CD4-positive, alpha-beta T cell treated with Interferon alpha-2 for 1 hour (primary cell): ENCODE data around the gene CENPB.
"Not testable (repeated sequence)": the region's sequence is repeated elsewhere in the genome, so short reads cannot be mapped to it uniquely, and the experiment has no call there.

Source experiments
- DNase-seq, 2 donors: peaks; one replicate each; pipeline ENCODE4 v3.0.0-alpha.2; 2020 to 2022

CENPB gene, protein sequence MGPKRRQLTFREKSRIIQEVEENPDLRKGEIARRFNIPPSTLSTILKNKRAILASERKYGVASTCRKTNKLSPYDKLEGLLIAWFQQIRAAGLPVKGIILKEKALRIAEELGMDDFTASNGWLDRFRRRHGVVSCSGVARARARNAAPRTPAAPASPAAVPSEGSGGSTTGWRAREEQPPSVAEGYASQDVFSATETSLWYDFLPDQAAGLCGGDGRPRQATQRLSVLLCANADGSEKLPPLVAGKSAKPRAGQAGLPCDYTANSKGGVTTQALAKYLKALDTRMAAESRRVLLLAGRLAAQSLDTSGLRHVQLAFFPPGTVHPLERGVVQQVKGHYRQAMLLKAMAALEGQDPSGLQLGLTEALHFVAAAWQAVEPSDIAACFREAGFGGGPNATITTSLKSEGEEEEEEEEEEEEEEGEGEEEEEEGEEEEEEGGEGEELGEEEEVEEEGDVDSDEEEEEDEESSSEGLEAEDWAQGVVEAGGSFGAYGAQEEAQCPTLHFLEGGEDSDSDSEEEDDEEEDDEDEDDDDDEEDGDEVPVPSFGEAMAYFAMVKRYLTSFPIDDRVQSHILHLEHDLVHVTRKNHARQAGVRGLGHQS

DNA sequence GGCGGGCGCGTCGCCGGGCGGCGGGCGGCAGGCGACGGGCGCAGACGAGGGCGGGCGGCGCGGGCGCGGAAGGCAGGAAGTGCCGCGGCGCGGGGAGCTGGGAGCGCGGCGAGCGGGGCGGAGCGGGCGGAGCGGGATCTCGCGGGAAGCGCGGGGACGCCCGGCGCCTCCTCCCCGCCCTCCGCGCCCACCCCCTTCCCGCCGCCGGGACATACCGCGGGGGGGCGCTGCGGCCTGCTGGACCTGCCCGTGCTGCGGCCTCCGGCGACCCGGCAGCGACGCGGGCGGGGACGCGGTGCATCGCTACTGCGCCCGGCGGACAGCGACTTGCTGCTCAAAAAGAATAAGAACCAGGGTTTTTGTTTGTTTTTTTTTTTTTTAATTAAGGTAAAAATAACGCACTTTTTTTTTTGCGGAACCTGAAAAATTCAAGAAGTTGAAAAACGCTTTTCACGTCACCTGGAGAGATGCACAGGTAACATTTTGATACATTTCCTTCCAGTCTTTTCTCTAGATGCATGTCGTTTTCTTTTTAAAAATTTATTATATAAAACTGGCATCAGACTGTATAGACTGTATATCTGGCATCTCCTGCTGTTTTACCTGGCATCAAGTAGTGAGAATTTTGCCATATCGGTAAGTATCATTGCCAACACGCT lies at the start of gene CENPB:
TSS of gene CENPB (minus strand) at position 76 of the 659 bp plus-strand sequence. CDS start 257 bp downstream, outside the sequence.
- DNase-seq, result peak; percentile 87 to 94

GRCh38 chr20:3836132-3836531 lies 49.6 kb upstream of the CENPB start:
- DNase-seq, result no peak

- DNase-seq, result not testable (repeated sequence)
Observed at GRCh38 chr20:3829891-3830290, 43.4 kb upstream of the CENPB start.

DNA sequence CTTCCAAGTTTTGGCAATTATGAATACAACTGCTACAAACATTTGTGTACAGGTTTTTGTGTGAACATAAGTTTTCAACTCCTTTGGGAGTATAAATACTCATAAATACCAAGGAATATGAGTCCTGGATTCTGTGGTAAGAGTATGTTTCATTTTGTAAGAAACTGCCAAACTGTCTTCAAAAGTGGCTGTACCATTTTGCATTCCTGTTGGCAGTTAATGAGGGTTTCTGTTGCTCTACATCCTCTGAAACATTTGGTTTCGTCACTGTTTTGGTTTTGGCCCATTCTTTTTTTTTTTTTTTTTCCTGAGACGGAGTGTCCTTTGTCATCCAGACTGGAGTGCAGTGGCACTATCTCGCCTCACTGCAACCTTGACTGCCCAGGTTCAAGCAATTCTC lies 42.3 kb upstream of the CENPB start:
- DNase-seq, result no peak

DNA sequence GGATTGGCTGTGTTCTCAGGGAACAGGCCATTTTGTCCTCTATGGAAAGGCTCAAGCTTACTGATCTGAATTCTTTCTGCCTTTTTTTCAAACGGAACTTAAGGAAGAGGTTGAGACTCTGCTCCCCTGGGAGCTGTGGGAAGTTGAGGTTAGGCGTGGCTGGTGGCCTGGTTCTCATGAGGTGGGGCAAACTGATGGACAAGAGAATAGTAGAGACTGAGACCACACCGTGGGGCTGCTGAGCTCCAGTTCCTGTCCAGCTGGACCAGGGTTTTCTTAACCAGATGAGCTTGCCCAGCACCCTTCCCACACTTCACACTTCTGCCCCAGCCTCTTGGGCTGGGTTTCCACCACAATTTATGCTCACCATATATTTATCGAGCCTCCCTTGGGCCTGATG lies 39.9 kb upstream of the CENPB start:
- no peak for DNase-seq

- DNase-seq, result no peak
Observed at GRCh38 chr20:3825526-3825925, 39.0 kb upstream of the CENPB start.

- DNase-seq, result no peak
Observed at GRCh38 chr20:3823881-3824280, 37.3 kb upstream of the CENPB start.

DNA sequence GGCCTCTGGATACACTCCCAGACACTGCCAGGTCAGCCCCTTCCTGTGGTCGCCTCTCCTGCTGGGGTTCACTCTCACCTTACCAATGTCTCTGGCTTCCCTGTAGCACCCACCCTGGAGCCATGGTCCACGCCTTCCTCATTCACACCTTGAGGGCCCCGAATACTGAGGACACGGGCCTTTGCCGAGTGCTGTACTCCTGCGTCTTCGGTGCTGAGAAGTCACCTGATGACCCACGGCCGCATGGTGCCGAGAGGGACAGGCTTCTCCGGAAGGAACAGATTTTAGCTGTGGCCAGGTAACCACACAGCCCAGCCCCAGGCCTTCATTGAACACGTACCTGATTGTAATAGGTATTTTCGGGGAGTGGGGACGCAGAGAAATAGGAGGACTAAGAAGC lies 35.5 kb upstream of the CENPB start:
- no peak for DNase-seq

DNA sequence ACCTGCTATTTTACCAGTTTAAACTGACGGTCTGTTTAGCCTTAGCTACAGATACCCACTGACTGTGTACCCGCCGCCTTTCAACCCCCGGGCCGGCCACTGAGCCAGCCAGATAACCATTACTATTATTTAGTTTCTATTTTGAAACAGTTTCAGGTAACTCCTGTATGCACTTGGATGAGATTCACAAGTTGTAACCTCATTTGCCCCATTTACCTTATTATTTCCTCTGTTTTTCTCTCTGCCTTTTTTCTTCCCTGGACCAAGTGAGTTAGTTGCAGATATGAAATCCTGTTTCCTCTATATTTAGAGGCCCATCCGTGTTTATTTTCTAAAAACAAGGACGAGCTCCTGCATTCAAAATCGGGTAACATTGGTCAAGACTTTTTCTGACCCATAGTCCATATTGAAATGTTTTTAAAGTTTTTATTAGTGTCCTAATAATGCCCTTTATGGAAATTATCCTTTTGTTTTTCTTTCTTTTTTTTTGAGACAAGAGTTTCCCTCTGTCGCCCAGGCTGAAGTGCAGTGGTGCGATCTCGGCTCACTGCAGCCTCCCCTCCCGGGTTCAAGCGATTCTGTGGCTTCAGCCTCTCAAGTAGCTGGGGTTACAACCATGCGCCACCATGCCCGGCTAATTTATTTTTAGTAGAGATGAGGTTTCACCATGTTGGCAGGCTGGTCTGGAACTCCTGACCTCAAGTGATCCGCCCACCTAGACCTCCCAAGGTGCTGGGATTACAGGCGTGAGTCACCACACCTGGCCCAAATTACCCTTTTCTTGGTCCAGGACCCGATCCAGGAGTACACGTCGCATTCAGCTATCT lies 34.6 kb upstream of the CENPB start:
- DNase-seq, result no peak

DNA sequence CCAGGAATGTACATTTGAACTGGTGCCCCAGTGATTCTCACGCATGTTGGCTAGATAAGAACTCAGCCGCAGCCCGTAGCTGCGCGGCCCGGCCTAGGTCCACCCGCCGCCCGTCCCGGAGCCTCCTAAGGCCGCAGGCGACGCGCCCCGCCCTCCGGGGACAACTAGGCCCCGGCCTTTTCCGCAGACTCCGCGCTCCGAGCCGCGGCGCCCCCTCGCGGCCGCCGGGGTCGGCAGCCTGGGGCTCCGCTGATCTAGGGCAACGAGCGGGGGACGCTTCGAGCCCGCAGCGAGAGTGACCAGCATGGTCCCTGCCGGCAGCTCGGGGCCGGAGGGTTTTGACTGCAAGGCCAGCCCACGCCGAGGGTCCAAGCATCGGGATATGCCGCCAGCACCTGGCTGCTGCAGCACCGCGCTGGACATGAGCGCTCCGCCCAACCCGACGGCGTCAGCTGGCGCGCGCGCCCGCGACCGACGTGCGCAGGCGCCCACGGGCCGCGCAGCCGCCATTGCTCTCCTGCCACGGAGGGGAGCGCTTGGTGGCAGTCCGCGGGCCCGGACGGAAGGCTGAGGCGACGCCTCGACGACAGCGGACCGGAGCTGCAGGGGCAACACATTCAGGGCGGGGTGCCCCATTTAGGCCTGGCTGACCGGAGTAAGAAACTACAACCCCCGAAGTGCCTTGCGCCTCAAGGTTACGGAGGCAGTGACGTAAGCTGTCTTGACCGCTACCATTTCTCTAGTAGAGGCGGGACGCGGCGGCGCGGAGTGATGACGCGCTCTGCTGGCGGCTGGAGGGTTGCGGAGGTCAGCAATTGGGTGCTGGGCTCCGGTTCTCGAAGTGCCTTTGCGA lies 33.7 kb upstream of the CENPB start, which contains the start of gene AP5S1:
TSS of gene AP5S1 (plus strand) at position 500 of the 853 bp plus-strand sequence. CDS start 1,571 bp downstream, outside the sequence.
- peak; percentile 91 to 93 for DNase-seq

DNA sequence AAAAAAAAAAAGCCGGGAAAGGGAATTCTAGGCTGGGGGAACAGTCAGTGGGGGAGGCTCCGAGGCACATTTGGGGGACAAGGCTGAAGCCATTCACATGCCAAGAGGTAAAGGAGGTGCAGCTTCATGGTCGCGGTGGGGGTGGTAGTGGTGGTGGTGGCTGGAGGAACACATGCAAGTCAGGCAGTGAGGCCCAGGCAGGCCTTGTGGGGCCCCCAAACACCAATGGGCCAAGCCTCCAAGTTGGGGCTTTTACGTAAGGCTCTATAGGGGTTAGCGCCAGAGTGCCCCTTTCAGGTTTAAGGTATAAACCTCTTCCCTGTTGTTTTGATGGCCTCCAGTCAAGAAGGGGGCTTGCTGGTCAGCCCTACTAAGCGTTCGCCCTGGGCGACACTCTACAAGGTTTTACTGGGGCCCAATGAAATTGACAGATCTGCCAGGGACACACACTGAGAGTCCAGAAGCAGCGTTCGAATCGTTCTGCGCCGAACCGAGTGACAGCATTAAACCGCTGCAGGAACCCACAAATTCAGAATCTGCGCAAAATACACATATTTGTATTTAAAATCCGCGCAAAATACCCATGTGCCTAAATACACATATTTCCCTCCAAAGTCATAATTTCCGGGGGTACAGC lies 33.0 kb upstream of the CENPB start:
- DNase-seq, result no peak

DNA sequence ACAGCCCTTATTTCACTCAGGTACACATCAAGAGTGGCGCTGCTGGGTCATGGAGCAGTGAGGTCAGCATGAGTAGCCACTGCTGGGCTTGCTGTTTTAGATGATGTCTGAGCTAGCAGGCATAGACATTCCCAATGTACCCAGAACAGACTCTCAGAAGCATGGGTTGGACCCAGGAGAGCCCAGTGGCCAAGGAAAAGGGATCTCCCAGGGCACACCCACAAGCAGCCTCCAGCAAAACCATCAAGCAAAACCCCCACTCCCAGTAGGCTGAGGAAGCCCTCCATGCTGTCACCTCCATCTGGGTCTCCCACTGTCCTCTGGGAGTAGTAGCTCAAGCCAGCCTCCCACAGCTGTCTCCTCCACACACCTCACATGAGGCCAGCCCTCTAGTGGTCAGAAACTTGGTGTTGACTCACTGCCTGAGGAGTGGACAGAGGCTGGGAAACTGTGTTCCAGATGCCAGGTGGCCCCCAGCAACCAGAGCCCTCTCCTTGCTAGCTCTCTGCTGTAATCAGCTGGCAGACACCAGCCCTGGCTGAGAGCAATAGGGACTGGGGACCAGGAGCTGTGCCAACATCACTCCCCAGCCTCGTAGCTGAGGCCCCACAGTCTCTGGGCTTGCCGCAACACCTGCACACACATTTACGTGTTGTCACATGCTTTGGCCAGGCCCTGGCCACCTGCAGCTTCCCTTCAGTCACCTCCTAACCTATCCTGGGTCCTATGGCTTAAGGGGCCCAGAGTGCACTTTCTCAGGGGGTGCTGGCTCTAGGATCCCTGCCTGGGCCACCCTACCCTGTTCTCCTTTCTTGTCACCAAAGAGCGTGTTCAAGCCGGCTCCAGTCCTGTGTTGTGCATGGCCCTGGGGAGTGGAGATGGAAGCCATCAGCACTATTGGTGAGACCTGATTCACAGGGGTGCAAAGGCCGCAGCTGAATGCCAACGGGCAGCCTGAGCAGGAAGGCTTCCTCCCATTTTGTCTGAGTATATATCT lies 31.9 kb upstream of the CENPB start:
- peak; percentile 32 to 44 for DNase-seq

GRCh38 chr20:3815703-3816315 lies 29.3 kb upstream of the CENPB start:
- DNase-seq, result peak in 1 of 2 donors; percentile 55

DNA sequence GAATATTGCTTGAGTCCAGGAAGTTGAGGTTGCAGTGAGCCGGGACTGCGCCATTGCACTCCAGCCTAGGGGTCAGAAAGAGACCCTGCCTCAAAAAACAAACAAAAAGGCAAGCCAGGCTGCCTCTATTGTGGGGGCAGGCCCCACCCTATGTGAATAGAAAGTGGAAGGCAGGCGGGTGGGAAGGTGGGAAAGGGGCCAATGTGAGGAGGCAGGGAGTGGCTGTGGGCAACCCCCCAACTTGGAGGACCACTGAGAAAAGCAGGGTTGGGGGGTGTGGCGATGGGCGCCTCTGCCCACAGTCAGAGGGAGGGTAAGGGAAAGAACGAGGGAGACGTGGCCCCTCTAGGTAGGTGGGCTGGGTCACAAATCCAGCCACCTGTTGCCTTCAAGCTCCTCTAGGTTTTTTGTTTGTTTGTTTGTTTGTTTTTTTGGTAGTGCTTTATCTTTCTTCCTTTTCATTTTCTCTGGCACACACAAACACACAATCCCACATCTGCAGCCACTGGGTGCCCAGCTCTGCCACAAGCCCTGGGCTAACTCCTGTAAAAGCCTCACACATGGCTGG lies 28.5 kb upstream of the CENPB start:
- no peak for DNase-seq

- DNase-seq, result peak in 1 of 2 donors; percentile 37
Observed at GRCh38 chr20:3813848-3814581, 27.5 kb upstream of the CENPB start.

DNA sequence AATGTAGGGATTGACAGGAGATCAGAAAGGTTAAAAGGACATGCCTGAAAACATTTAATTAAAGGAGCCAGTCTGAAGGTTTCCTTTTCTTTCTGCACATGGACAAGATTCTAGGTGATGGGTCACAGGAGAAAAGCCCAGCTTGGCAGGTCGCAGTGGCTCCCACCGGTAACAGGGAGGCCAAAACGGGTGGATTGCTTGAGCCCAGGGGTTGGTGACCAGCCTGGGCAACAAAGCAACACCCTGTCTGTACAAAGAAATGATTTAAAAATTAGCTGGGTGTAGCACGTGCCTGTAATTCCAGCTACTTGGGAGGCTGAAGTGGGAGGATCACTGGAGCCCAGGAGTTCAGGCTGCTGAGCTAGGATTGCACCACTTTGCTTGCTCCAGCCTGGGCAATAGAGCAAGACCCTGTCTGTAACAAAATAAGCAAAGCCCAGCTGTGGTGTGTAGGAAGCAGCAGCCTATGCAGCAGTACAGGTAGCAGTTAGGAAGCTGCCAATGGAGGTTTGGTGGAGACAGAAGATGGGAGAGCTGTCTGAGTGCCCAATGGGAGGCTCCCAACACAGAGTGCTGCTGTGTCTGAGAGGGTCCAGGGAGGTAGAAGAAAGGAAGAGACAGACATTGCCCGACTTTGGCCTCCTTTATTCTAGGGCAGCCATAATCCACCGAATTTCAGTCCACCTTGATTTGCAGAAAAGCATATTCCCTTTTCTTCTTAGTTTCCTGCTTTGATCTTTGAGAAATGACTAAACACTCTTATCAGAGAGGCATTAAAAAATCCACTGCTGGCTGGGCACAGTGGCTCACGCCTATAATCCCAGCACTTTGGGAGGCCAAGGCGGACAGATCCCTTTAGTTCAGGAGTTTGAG lies 26.7 kb upstream of the CENPB start:
- no peak for DNase-seq

- no peak for DNase-seq
Observed at GRCh38 chr20:3812259-3812681, 25.7 kb upstream of the CENPB start.
